ENCODE measurements around the gene MAD1L1.

The MAD1L1 gene

GRCh38 chr7:1850976-1851571 is 381.7 kb downstream of the MAD1L1 start:
- TF ChIP-seq GATA3 (IDR thresholded peaks at IDR 0.05; ENCODE audit: low read depth, low read length) (no peak), GATA2 (IDR thresholded peaks at IDR 0.05; ENCODE audit: low read depth, low read length) (no peak)

- TF ChIP-seq GATA3 (IDR thresholded peaks at IDR 0.05; ENCODE audit: low read depth, low read length), result no peak
- TF ChIP-seq GATA2 (IDR thresholded peaks at IDR 0.05; ENCODE audit: low read depth, low read length), result no peak
Measured at GRCh38 chr7:1850111-1850975, 382.4 kb downstream of the MAD1L1 start.

- no peak for TF ChIP-seq GATA3 (IDR thresholded peaks at IDR 0.05; ENCODE audit: low read depth, low read length)
- TF ChIP-seq GATA2 (IDR thresholded peaks at IDR 0.05; ENCODE audit: low read depth, low read length), result no peak
Measured at GRCh38 chr7:1849351-1850041, 383.2 kb downstream of the MAD1L1 start.

- no peak for TF ChIP-seq GATA2 (IDR thresholded peaks at IDR 0.05; ENCODE audit: low read depth, low read length)
- no peak for TF ChIP-seq GATA3 (IDR thresholded peaks at IDR 0.05; ENCODE audit: low read depth, low read length)
Measured at GRCh38 chr7:1848911-1849311, 383.8 kb downstream of the MAD1L1 start.

GRCh38 chr7:1848013-1848640 is 384.6 kb downstream of the MAD1L1 start:
- TF ChIP-seq GATA3 (IDR thresholded peaks at IDR 0.05; ENCODE audit: low read depth, low read length), result no peak
- TF ChIP-seq GATA2 (IDR thresholded peaks at IDR 0.05; ENCODE audit: low read depth, low read length), result no peak

GRCh38 chr7:1847260-1848001 is 385.3 kb downstream of the MAD1L1 start:
- TF ChIP-seq GATA3 (IDR thresholded peaks at IDR 0.05; ENCODE audit: low read depth, low read length), result no peak
- TF ChIP-seq GATA2 (IDR thresholded peaks at IDR 0.05; ENCODE audit: low read depth, low read length), result no peak

GRCh38 chr7:1846331-1847065 is 386.2 kb downstream of the MAD1L1 start:
- TF ChIP-seq GATA2 (IDR thresholded peaks at IDR 0.05; ENCODE audit: low read depth, low read length) (no peak), GATA3 (IDR thresholded peaks at IDR 0.05; ENCODE audit: low read depth, low read length) (no peak)

- no peak for TF ChIP-seq GATA3 (IDR thresholded peaks at IDR 0.05; ENCODE audit: low read depth, low read length)
- no peak for TF ChIP-seq GATA2 (IDR thresholded peaks at IDR 0.05; ENCODE audit: low read depth, low read length)
Measured at GRCh38 chr7:1845536-1846311, 387.0 kb downstream of the MAD1L1 start.

- TF ChIP-seq GATA3 (IDR thresholded peaks at IDR 0.05; ENCODE audit: low read depth, low read length) (no peak), GATA2 (IDR thresholded peaks at IDR 0.05; ENCODE audit: low read depth, low read length) (peak; percentile 59)
Measured at GRCh38 chr7:1844951-1845390, 387.8 kb downstream of the MAD1L1 start.

GRCh38 chr7:1844336-1844950 is 388.3 kb downstream of the MAD1L1 start:
- TF ChIP-seq GATA3 (IDR thresholded peaks at IDR 0.05; ENCODE audit: low read depth, low read length), result no peak
- TF ChIP-seq GATA2 (IDR thresholded peaks at IDR 0.05; ENCODE audit: low read depth, low read length), result no peak

- TF ChIP-seq GATA2 (IDR thresholded peaks at IDR 0.05; ENCODE audit: low read depth, low read length) (no peak), GATA3 (IDR thresholded peaks at IDR 0.05; ENCODE audit: low read depth, low read length) (no peak)
Measured at GRCh38 chr7:1843921-1844335, 388.8 kb downstream of the MAD1L1 start.
